GM19099 (cell line): ENCODE measurements around the gene USP53.
A peak's percentile ranks its signal among the peaks of the same experiment; 100 is the strongest.

Experiments used
- POLR2A ChIP-seq: IDR thresholded peaks from 3 replicates; pipeline ENCODE4 v1.6.1; 2011; ENCODE audit warnings: low read depth; ENCODE audit not compliant: insufficient read length; ENCODE audit errors: extremely low read depth

Gene USP53

DNA sequence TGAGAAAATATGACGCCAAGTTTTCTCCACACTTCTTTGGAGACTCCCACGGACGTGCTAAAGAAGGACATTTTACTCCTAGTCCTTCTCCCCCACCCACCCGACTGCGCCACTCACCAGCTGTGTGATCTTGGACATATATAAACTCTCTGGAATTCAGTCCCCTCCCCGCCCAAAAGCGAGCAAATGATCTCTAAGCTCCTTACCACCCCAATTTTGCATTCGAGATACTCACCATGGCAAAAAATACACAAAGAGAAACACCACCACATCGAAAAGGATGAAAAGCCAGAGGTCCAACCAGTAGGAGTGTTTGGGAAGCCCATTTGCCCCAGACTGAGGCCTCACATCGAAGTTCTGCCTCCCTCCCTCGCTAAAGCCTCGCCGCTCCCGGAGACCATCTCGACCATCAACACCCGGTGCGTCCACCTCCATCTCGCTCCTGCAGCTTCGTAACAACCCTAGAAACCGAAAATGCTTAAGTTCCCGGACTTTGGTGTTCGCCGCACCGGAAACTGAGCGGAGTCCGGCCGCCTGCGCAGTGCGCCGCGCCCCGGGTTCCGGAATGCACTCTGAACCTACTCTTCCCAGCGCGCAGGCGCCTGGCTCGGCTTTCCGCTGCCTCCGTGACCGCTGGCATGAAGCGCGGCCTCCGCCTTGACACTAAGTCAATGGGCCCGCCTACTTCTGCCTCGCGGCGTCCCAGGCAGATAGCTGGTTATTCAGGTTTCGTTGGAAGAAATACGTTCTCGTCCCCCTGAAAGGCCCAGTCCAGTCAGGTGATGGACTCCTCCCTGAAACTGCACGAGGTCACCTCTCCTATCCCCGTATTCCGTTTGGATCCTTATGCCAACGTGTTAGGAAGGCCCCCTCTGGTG lies 87.8 kb downstream of the USP53 start:
- peak; percentile 90 for TF ChIP-seq POLR2A

DNA sequence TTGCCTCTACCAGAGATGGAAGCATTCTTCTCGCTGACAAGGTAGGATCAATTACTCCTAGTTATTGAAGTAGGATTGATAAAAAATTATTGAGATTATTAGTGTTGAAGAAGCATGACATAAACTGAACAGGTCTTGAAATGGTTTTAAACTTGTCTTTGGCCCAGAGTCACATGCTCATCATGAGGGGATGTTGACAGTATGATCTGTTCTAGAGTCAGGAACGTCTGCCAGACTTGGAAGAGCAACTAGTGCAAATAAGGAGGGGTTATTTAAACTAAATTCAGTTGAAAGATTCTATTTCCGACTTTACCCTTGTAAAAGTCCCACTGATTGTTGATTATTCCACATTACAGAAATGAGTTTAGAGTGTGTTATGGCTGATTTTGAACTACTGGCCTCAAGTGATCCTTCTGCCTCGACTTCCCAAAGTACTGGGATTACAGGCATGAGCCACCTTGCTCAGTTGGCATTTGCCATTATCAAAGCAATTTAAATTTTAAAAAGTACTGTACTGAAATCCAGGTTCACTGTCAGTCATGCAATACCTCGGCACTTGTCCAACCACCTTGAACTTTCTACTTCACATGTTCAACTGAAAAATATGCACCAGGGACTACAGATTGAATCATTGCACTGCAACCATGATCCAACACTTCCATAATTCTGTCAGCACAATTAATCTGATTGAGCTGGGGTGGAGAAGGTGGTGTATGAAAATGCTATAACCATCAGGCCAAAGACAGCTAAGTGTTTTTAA lies 89.7 kb downstream of the USP53 start:
- TF ChIP-seq POLR2A, result no peak

DNA sequence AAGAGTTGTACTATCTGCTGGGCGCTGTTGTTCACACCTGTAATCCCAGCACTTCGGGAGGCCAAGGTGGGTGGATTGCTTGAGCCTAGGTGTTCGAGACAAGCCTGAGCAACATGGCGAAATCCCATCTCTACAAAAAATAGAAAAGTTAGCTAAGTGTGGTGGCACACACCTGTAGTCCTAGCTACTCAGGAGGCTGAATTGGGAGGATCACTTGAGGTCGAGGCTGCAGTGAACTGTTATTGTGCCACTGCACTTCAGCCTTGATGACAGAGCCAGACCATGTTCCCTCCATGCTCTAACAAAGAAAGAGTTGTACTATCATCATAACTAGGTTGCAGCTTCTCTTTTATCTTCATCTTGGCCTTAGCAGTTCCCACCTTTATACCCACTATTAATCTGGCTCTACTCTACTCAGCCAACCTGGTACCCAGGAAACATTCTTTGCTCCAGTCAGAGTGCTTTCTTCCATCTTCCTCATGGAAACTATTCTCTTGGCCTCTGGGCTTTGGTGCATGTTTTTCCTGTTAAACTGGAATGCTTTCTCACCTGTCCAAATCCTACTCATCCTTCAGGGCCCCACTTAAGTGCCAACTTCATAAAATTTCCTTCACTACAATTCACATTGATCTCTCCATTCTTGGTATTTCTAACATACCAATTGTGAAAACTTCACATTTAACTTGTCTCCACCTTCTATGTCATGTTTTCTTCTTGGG lies 91.2 kb downstream of the USP53 start:
- TF ChIP-seq POLR2A, result no peak

DNA sequence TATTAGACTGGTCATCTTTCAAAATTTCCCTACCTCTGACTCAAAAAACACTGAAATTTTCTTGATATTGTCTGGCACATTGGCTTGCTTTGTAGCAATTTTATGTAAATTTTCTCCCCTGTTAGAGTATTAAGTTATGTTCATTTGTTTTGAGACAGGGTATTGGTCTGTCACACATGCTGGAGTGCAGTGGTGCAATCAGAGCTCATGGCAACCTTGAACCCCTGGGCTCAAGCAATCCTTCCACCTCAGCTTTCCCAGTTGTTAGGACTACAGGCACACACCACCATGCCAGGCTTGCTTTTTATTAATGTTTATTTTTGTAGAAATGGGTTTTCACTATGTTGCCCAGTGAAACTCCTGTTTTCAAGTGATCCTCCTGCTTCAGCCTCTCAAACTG lies 91.9 kb downstream of the USP53 start:
- no peak for TF ChIP-seq POLR2A

DNA sequence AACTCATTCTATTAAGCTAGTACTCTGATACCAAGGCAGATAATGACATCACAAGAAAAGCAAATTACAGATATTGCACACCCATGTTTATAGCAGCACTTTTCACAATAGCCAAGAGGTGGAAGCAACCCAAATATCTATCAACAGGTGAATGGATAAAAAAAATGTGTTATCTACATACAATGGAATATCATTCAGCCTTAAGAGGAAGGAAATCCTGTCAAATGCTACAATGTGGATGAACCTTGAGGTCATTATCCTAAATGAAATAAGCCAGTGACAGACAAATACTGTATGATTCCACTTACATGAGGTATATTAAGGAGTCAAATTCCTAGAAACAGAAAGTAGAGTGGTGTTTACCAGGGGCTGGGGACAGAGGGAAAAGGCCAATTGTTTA lies 95.1 kb downstream of the USP53 start:
- no peak for TF ChIP-seq POLR2A

DNA sequence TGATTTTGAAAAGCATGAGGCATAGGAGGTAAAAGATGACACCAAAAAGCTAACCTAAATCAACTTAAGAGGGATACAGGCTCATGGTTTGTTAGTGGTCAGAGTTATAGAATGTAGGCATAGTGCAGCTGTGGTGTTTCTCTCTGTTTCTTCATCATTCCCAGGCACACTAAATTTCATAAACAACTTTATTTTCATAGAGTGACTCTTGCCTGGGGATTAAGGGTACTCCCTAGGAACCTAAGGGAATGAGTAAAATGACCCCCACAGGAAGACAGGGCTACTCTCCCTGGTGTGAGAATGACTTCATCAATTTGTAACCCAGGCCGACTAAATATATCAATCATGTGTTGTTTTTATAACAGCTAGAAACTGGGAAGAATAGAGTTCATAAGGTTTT lies 98.3 kb downstream of the USP53 start:
- TF ChIP-seq POLR2A, result no peak

DNA sequence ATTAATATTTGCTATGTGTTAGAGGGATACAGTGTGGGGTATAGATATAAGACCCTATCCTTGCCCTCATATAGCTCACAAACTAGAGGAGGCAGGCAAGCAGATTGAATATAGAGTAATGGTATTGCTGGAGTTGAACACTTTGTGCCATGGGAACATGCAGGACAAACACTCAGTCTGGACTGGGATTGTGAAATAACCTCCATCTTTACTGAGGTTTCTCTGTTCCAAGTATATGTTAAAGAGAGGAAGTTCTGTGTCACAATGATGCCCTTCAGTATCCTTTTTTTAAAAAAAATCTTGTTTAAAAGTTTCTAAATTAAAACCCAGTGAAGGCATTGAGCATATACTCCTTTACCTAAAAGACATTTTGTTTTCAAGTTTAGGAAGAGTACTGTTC lies 100.7 kb downstream of the USP53 start:
- no peak for TF ChIP-seq POLR2A

DNA sequence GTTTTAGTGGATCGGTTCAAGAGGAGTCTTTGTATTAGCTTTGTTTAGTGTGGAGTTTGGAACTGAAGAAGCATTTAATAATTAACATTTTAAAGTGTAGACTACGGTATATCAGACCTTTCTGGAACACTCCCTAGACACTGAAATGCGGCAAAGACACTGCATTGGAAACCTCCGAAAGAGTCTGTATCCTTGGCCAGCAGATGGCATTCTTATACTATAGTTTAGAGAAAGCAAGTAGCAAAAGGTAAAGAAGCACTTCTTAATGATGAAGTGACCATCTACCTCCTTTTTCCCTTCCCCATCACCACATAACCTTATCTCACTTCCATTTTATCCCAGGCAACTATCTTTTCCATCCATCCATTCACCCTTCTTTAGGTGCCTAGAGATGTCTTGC lies 101.8 kb downstream of the USP53 start:
- no peak for TF ChIP-seq POLR2A

DNA sequence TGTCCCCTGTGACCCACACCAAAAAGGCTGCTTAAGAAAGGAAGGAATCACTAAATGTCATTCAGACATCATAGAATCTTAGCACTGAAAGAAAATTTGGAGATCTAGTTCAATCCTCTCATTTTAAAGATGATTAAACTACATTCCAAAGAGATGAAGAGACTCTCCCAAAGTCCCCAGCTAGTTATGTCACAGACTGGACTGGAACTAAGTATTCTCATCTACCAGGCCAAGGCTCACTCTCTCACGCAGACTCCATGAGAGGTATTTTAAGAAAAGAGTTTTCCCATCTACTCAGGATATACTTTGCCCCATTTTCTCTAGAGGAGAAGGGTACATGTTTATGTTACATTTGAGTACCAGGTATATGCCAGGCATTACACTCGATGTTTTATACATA lies 102.5 kb downstream of the USP53 start:
- TF ChIP-seq POLR2A, result no peak

DNA sequence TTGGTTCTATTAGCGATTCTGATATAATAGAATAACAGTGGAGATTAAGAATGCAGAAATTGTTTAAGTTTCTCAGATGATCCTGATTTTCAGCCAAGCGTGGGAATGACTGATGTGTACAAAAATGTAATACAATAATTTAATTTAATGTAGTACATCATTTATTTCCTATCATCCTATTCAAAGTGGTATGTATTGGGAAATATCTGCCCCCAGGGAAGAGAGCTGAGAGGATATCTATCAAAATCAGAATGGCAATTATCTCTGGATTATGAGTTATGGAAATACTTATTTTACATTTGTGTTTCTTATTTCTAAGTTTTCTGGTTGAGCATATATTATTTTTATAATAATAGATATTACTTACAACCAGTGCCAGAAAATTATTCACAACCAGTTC lies 105.5 kb downstream of the USP53 start:
- no peak for TF ChIP-seq POLR2A

DNA sequence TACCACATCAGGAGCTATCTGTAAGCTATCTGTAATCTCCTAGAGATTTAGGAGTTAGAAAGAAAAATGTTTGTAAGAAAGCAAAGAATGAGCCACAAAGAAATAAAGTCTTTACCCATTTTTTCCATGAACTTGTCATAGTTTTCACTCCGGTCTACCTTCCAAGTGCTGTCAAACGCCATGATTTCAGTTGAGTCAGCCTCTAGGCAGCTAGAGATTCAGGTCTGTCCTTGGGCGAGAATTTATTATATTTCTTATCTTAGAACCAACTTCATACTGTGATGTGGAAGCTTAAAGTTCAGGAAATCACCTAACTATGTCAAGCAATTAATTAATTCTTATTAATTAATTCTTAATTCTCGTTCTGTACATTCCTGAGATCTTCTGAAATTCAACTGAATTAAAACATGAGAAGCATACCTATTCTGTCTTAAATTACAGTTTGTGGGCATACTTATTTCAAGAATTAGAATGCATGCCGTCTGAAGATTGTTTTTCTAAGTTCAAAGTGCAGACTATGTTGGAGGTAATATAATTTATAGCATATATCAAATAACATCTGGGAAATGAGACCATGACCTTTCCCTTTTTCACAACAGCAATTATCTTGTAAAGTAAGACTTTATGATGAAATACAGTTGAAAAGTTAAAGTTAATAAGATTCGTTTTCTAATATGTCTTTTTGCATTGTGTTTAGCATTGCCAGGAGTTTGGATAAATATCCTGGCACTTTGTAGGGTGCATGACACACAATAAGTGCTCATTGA lies 109.6 kb downstream of the USP53 start, which contains the start of gene FABP2:
TSS of gene FABP2 (minus strand) at position 218 of the 767 bp plus-strand sequence. CDS start at position 182, 36 bp downstream.
- TF ChIP-seq POLR2A, result no peak

DNA sequence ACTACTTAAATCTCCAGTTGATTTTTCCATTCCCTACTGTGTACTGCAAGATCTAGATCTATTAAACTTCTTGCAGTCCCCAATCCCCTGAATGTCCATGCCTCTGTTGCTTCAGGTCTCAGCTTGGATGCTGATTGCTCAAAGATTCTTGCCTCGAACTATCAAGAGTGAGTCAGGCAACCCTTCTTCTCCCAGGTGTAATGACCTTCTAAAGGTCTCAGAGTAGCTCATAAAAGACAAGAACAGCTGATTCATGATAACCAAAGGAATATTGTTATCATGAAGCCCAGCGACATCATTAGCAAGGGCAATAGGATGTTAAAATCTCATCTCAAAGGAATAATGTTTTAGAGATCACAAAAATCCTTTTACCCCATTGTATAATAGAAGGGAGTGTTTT lies 116.2 kb downstream of the USP53 start:
- no peak for TF ChIP-seq POLR2A

DNA sequence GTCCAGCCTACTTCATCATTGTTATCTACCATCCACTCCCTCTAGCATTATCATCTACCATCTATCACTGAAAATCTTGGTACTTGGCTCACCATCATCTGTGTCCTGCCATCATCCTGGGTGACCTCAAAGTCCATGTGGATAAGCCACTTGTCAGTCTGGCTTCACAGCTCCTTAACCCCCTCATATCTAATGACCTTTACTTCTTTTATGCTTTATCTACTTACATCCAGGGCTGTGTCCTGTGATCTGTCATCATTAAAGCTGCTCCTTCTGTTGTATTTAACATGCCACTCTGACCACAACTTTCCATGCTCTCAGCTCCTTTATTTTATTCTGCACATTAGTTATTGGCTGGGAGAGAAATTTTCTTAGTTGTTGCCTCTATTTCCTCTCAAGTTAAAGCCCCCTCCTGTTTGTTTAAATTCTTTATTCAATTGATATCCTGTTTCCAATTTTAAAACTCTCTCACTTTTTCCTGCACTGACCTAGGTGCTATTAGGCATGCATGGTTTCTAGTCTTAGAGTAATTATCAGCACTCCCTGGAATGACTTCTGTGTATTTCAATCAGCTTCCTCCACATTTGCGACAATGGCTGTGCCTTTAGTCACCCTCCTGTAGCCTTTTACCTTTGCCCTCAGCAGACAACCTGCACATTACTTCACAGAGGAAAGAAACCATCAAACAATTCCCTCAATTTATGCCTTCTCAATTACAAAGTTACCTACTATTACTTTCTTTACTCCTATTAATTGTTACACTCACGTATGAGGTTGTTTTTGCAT lies 117.5 kb downstream of the USP53 start:
- TF ChIP-seq POLR2A, result no peak

DNA sequence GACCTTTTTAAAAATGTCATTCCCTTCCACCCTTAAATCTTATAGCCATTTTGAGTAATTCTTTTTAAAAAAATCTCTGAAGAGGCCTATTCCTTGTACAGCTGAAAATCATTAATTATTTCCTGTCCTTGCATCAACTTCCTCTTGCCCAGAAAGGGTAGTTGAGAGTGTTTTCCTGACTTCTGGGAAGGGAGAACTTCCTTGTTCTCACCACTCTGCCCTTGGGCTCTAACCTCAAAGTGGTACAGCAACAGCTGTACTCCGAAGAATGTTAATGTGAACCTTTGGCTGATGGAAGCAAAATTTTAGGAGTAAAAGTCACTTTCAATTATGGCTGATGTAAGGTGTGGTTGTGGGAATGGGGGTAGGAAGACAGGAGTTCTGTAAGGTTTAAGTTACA lies 124.5 kb downstream of the USP53 start:
- TF ChIP-seq POLR2A, result no peak
